SH-SY5Y (cell line): ENCODE results near the gene MRPL14.

Source experiments
- GATA2 ChIP-seq: IDR thresholded peaks from 2 replicates; pipeline ENCODE4 v1.6.1; 2011; ENCODE audit warnings: mild to moderate bottlenecking, low read depth, low read length
- GATA3 ChIP-seq: IDR thresholded peaks from 2 replicates; pipeline ENCODE4 v1.6.1; 2011; ENCODE audit warnings: low read depth, mild to moderate bottlenecking, low read length, moderate library complexity

DNA sequence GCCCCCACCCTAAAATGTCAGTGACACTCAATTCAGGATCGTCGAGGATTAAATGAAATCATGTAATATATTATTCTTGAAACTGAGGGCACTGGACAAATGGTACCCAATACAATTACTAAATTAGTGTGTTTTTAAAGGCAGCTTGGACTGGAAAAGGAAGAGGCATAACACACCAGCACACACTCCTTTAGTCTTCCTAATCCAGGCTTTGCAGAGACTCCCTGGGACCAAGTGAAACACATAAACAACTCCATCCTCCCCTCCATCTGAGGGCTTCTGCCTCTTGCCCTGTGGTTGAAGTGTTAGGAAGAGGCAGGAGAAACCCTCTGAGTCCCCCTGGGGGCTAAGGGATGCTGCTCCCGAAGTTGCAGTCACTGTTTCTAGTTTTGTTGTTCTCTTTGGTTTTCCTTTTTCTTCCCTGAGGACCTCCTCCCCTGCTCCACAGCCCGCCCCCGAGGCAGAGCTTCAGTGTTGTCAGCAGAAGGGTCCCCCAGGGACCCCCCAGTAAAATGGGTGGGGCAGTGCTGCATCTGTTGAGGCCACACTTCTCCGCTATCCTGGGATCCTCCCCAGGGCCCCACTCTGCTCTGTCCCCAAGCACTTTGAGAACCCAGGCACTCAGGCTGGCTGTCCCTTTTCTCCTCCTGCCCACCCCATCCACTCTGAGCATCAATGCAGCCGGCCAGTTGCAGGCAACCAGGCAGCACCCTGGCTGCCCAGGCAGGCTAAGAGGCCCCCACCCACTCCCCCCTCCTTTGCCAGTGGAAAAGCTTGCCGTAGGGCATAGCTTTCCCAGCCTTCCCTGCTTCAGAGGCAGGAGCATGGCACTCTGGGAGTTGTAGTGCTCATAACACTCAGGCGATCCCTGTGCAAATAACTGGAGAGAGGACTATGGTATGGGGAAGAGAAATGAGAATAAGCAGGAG is 6.0 kb upstream of the MRPL14 start:
- no peak for TF ChIP-seq GATA2
- no peak for TF ChIP-seq GATA3
